Thyroid gland (tissue), 4 donors: Measurements from ENCODE around the gene SHQ1.

Experiments
- POLR2A ChIP-seq, 2 donors: fragments of 450-650 bp; IDR thresholded peaks; one replicate each; pipeline ENCODE4 v1.6.1; 2017; ENCODE audit warnings: antibody characterized with exemption in 2 of 2, mild to moderate bottlenecking in 2 of 2, moderate library complexity in 1 of 2
- TF ChIP-seq, protein P1 (sequence below), 6 experiments: fragments of 200-600 bp in 3 of 6; fragments of 450-650 bp in 3 of 6; sonication (generic) in 3 of 6; IDR thresholded peaks; one replicate each; pipeline ENCODE4 v1.5.1; 2016 to 2019; ENCODE audit warnings: antibody characterized with exemption in 6 of 6, mild to moderate bottlenecking in 2 of 6, inconsistent platforms in 1 of 6, moderate library complexity in 1 of 6

DNA sequence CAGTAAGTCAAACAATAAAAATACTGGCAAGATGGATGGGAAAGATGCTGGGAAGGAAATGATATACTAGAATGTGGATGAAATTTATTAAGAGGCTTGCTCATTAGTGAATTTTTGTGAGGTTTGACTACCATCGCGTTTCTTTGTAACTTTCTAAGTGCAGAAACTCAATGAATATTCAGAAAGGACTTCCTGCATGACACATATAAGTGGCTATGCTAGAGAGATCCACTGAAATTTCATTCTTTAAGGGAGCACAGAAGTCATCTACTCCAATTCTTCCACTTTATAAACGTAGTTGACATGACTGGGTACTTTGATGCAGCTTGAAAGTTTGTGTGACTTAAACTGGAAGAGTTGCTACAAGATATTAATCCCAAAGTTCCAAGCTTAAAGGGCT, 88.0 kb downstream of the SHQ1 start:
- TF ChIP-seq, protein P1, sequence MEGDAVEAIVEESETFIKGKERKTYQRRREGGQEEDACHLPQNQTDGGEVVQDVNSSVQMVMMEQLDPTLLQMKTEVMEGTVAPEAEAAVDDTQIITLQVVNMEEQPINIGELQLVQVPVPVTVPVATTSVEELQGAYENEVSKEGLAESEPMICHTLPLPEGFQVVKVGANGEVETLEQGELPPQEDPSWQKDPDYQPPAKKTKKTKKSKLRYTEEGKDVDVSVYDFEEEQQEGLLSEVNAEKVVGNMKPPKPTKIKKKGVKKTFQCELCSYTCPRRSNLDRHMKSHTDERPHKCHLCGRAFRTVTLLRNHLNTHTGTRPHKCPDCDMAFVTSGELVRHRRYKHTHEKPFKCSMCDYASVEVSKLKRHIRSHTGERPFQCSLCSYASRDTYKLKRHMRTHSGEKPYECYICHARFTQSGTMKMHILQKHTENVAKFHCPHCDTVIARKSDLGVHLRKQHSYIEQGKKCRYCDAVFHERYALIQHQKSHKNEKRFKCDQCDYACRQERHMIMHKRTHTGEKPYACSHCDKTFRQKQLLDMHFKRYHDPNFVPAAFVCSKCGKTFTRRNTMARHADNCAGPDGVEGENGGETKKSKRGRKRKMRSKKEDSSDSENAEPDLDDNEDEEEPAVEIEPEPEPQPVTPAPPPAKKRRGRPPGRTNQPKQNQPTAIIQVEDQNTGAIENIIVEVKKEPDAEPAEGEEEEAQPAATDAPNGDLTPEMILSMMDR (IDR thresholded peaks at IDR 0.05) = no peak
- TF ChIP-seq POLR2A (IDR thresholded peaks at IDR 0.05) = no peak
